GM21390 (cell line): ENCODE measurements around the gene FYN.

ENCODE experiments used
- ATAC-seq: cut with Tn5 transposase; IDR thresholded peaks from one replicate; pipeline ENCODE4 v1.9.1; 2021; ENCODE audit not compliant: unreplicated experiment

The FYN gene

GRCh38 chr6:111732390-111732789 lies 140.9 kb downstream of the FYN start:
- ATAC-seq: no peak

GRCh38 chr6:111731456-111732195 lies 141.6 kb downstream of the FYN start:
- no peak for ATAC-seq

- ATAC-seq: no peak
Observed at GRCh38 chr6:111730864-111731263, 142.4 kb downstream of the FYN start.

- no peak for ATAC-seq
Observed at GRCh38 chr6:111727802-111728201, 145.4 kb downstream of the FYN start.

- no peak for ATAC-seq
Observed at GRCh38 chr6:111727041-111727440, 146.2 kb downstream of the FYN start.

GRCh38 chr6:111725446-111726112 lies 147.7 kb downstream of the FYN start:
- ATAC-seq: no peak

- peak; percentile 97 for ATAC-seq
Observed at GRCh38 chr6:111724505-111724904, 148.7 kb downstream of the FYN start.

GRCh38 chr6:111724039-111724438 lies 149.2 kb downstream of the FYN start:
- peak; percentile 28 for ATAC-seq

GRCh38 chr6:111723412-111723970 lies 149.8 kb downstream of the FYN start:
- ATAC-seq: no peak

- ATAC-seq: no peak
Observed at GRCh38 chr6:111722179-111722731, 151.0 kb downstream of the FYN start.

GRCh38 chr6:111721753-111722154 lies 151.5 kb downstream of the FYN start:
- no peak for ATAC-seq

GRCh38 chr6:111720931-111721496 lies 152.2 kb downstream of the FYN start:
- ATAC-seq: no peak

GRCh38 chr6:111718990-111719389 lies 154.3 kb downstream of the FYN start:
- ATAC-seq: no peak

- ATAC-seq: no peak
Observed at GRCh38 chr6:111718326-111718725, 154.9 kb downstream of the FYN start.

GRCh38 chr6:111717621-111718020 lies 155.6 kb downstream of the FYN start:
- no peak for ATAC-seq

GRCh38 chr6:111716325-111716724 lies 156.9 kb downstream of the FYN start:
- ATAC-seq: no peak

- no peak for ATAC-seq
Observed at GRCh38 chr6:111715321-111715720, 157.9 kb downstream of the FYN start.

GRCh38 chr6:111714416-111715270 lies 158.6 kb downstream of the FYN start:
- ATAC-seq: no peak

GRCh38 chr6:111713811-111714210 lies 159.4 kb downstream of the FYN start:
- no peak for ATAC-seq

GRCh38 chr6:111713236-111713635 lies 160.0 kb downstream of the FYN start:
- ATAC-seq: no peak
